ENCODE measurements around the gene CCDC107. TPM values are rescaled to one million over a fixed set of nuclear protein-coding genes. Genes with fewer than 3 reads are reported as not detected.

CCDC107 gene
- polyA plus RNA-seq, 3 donors: 13.4 to 17.3 (median 15.6) TPM

GRCh38 chr9:35682051-35682450 lies 24.0 kb downstream of the CCDC107 start:
- DNase-seq (ENCODE audit: low read depth in 3 of 3, low spot score in 2 of 3): no peak

GRCh38 chr9:35682520-35683315 lies 24.6 kb downstream of the CCDC107 start:
- DNase-seq (ENCODE audit: low read depth in 3 of 3, low spot score in 2 of 3): no peak

- no peak for DNase-seq (ENCODE audit: low read depth in 3 of 3, low spot score in 2 of 3)
Measured at GRCh38 chr9:35683323-35683722, 25.2 kb downstream of the CCDC107 start.

- no peak for DNase-seq (ENCODE audit: low read depth in 3 of 3, low spot score in 2 of 3)
Measured at GRCh38 chr9:35684921-35685320, 26.8 kb downstream of the CCDC107 start.

GRCh38 chr9:35685506-35685905 lies 27.4 kb downstream of the CCDC107 start:
- DNase-seq (ENCODE audit: low read depth in 3 of 3, low spot score in 2 of 3): no peak

GRCh38 chr9:35686222-35687203 lies 28.4 kb downstream of the CCDC107 start:
- no peak for DNase-seq (ENCODE audit: low read depth in 3 of 3, low spot score in 2 of 3)

GRCh38 chr9:35687306-35687705 lies 29.2 kb downstream of the CCDC107 start:
- DNase-seq (ENCODE audit: low read depth in 3 of 3, low spot score in 2 of 3): no peak

- no peak for DNase-seq (ENCODE audit: low read depth in 3 of 3, low spot score in 2 of 3)
Measured at GRCh38 chr9:35687972-35688557, 30.0 kb downstream of the CCDC107 start.

GRCh38 chr9:35688558-35689541 lies 30.8 kb downstream of the CCDC107 start:
- no peak for DNase-seq (ENCODE audit: low read depth in 3 of 3, low spot score in 2 of 3)

- DNase-seq (ENCODE audit: low read depth in 3 of 3, low spot score in 2 of 3): no peak
Measured at GRCh38 chr9:35689542-35690293, 31.6 kb downstream of the CCDC107 start, which contains the start of gene TPM2. TPM2 (minus strand) TSS chr9:35689925; CDS start chr9:35689817, 108 bp downstream.

GRCh38 chr9:35690294-35690613 lies 32.2 kb downstream of the CCDC107 start:
- DNase-seq (ENCODE audit: low read depth in 3 of 3, low spot score in 2 of 3): no peak

GRCh38 chr9:35690614-35691333 lies 32.7 kb downstream of the CCDC107 start:
- no peak for DNase-seq (ENCODE audit: low read depth in 3 of 3, low spot score in 2 of 3)

GRCh38 chr9:35691334-35691650 lies 33.2 kb downstream of the CCDC107 start:
- DNase-seq (ENCODE audit: low read depth in 3 of 3, low spot score in 2 of 3): no peak

- DNase-seq (ENCODE audit: low read depth in 3 of 3, low spot score in 2 of 3): no peak
Measured at GRCh38 chr9:35691757-35692301, 33.7 kb downstream of the CCDC107 start.

- DNase-seq (ENCODE audit: low read depth in 3 of 3, low spot score in 2 of 3): no peak
Measured at GRCh38 chr9:35695943-35696401, 37.9 kb downstream of the CCDC107 start.

GRCh38 chr9:35696520-35697215 lies 38.6 kb downstream of the CCDC107 start:
- no peak for DNase-seq (ENCODE audit: low read depth in 3 of 3, low spot score in 2 of 3)

- no peak for DNase-seq (ENCODE audit: low read depth in 3 of 3, low spot score in 2 of 3)
Measured at GRCh38 chr9:35697486-35697885, 39.4 kb downstream of the CCDC107 start.

- no peak for DNase-seq (ENCODE audit: low read depth in 3 of 3, low spot score in 2 of 3)
Measured at GRCh38 chr9:35698231-35698630, 40.1 kb downstream of the CCDC107 start.
